DMS114 treated with DMSO at 0.1 percent for 48 hours (cell line): ENCODE results near the gene CAMTA1.

Experiments used
- DNase-seq: peaks from one replicate; lab custom pipeline; 2025; ENCODE audit not compliant: unreplicated experiment; lab: John Stamatoyannopoulos, UW

Gene CAMTA1

GRCh38 chr1:7247158-7247557, 461.9 kb downstream of the CAMTA1 start:
- DNase-seq = no peak

DNA sequence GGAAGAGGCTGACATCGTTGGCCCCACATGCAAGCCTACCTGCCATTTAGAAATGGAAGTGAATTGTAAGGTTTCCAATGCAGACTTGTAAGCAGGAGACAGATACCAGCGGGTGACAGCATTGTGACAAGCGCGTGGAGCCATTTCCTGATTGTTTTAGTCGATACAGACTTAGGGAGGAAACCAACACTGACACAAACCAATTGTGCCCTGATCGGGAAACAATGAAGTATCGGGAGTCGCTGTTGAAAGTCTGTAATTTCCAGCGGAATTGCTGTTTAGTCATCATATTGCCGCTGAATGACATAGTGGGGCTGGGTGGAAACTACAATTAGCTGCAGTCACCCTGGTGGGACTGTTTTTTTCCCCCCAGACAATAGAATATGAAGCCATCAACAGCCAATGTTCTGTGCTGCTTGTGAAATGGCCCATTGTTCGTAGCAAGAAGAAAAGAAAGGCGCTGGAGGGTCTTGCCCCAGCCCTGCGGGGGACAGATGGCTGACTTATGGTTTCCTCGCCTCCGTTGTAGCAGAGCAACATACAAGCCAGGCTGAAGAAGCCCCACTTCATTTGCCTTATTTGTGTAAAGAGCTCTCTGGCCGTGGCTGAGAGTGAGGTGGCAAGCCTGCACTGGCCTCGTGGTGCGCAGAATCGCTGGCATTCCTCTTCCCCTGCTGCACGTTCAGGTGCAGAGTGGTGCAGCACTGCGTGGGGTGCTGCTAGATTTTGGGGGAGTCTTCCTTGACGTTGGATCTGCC, 462.7 kb downstream of the CAMTA1 start:
- DNase-seq = no peak

GRCh38 chr1:7248549-7249199, 463.4 kb downstream of the CAMTA1 start:
- DNase-seq = no peak

- no peak for DNase-seq
Measured at GRCh38 chr1:7249516-7249915, 464.3 kb downstream of the CAMTA1 start.

GRCh38 chr1:7250176-7250575, 464.9 kb downstream of the CAMTA1 start:
- no peak for DNase-seq

DNA sequence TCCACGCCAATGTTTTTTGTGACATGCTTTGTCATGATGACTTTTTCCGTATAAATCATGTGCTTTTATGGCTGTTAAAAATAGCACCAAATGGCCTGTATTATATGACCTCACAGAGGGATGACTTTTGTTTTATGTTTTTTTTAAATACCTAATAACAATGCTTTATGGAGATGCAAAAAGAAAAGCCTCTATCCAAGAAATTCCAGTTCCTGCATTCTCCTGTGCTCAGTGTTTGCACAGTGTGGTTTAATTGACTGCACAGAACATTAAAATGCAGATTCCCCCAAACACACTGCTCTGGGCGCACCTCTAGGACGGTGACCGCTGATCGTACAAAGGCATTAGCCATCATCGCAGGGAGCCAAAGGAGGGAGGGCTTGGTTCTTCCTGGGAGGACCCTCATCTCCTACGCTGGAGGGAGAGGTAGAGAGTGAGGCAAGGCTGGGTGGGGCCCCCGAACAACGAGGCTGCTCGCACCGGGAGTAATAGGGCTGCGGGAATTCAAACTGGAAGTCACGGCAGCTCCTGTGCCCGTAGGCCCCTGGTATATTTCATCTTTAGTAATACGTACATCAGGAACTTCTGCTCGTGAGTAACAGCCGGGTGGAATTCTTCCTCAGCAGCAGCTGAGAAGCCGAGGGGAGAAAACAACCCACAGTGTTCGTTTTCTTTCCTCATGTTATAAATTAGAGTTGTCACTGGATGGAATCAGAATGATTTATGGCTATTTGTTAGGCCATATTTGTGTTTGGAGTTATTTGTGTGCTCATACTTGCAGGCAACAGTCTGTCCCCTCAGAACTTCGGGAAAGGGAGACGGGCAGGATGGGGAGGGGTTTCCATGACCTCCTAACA, 465.6 kb downstream of the CAMTA1 start:
- no peak for DNase-seq

GRCh38 chr1:7251454-7251800, 466.2 kb downstream of the CAMTA1 start:
- DNase-seq = no peak

GRCh38 chr1:7252411-7253117, 467.3 kb downstream of the CAMTA1 start:
- DNase-seq = no peak

- no peak for DNase-seq
Measured at GRCh38 chr1:7253118-7253480, 467.8 kb downstream of the CAMTA1 start.

DNA sequence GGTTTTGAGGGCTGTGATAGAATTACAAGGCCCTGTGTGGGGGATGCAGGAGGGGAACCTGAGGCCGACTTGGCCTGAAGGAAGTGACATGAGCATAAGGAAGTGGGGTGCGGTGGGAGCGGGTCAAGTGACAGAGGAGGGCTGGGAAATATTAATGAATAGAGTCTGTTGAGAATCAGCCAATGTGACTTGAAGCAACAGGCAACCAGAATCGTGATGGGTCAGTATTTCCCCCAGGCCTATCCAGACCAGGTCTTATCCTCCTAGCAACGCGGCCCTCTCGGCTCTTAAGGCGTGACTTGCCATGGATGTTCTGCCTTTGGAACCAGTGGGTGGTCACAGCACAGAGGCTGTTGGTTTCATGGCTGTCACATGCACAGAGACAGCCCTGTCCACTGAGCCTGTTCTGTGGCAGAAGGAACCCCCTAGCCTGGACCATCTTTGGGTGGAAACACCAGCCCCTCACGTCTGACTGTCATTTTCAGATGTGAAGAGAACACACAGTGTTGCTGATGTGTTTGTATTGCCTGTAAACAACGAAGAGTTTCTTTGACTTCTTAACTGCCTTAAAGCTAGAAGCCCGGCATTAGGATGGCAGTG, 468.8 kb downstream of the CAMTA1 start:
- no peak for DNase-seq

- no peak for DNase-seq
Measured at GRCh38 chr1:7255303-7256058, 470.2 kb downstream of the CAMTA1 start.

DNA sequence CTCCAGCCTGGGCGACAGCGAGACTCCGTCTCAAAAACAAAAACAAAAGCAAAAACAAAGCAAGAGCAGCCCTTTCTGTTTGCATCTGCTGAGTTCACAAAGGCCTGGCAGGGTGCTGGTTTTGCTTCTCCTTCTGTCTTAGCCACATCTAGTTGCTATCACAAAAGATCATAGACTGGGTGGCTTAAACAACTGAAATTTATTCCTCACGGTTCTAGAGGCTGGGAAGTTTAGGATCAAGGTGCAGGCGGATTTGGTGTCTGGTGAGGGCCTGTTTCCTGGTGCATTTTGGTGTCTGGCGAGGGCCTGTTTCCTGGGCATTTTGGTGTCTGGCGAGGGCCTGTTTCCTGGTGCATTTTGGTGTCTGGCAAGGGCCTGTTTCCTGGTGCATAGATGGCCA, 471.3 kb downstream of the CAMTA1 start:
- DNase-seq = no peak

GRCh38 chr1:7257225-7257624, 472.0 kb downstream of the CAMTA1 start:
- no peak for DNase-seq

- DNase-seq = no peak
Measured at GRCh38 chr1:7258589-7259135, 473.4 kb downstream of the CAMTA1 start.

- no peak for DNase-seq
Measured at GRCh38 chr1:7259955-7260354, 474.7 kb downstream of the CAMTA1 start.

GRCh38 chr1:7261490-7261889, 476.2 kb downstream of the CAMTA1 start:
- no peak for DNase-seq

- no peak for DNase-seq
Measured at GRCh38 chr1:7262611-7263010, 477.4 kb downstream of the CAMTA1 start.

GRCh38 chr1:7263021-7263960, 478.0 kb downstream of the CAMTA1 start:
- no peak for DNase-seq

GRCh38 chr1:7264101-7264500, 478.8 kb downstream of the CAMTA1 start:
- no peak for DNase-seq
